Uterus (tissue), 4 donors: ENCODE measurements around the gene TMC8. TPM values are rescaled to one million over a fixed set of nuclear protein-coding genes. Genes with fewer than 3 reads are reported as not detected.

Experiments used
- DNase-seq, 2 donors: peaks; one replicate each; pipeline ENCODE4 v3.0.0-alpha.2; 2019 to 2020
- H3K27ac ChIP-seq, 2 donors: fragments of 200-600 bp; sonication (generic); 1 replicate in 1 of 2; 2 replicates in 1 of 2; pipeline ENCODE4 v1.5.1; 2016 to 2018
- H3K27me3 ChIP-seq, 2 donors: fragments of 200-600 bp; sonication (generic); one replicate each; pipeline ENCODE4 v1.5.1; 2018 to 2019; ENCODE audit warnings: control low read depth in 1 of 2
- H3K36me3 ChIP-seq, 2 donors: fragments of 200-600 bp; sonication (generic); one replicate each; pipeline ENCODE4 v1.5.1; 2019; ENCODE audit warnings: control low read depth in 1 of 2
- H3K4me1 ChIP-seq, 2 donors: fragments of 200-600 bp; sonication (generic); one replicate each; pipeline ENCODE4 v1.5.1; 2018 to 2019; ENCODE audit warnings: control low read depth in 1 of 2
- H3K4me3 ChIP-seq, 2 donors: fragments of 200-600 bp; sonication (generic); 1 replicate in 1 of 2; 2 replicates in 1 of 2; pipeline ENCODE4 v1.5.1; 2018 to 2019; ENCODE audit warnings: mild to moderate bottlenecking in 1 of 2
- H3K9me3 ChIP-seq, 2 donors: fragments of 200-600 bp; sonication (generic); one replicate each; pipeline ENCODE4 v1.5.1; 2019; ENCODE audit warnings: control low read depth in 1 of 2
- POLR2A ChIP-seq, 2 donors: fragments of 450-650 bp; IDR thresholded peaks; one replicate each; pipeline ENCODE4 v1.6.1; 2016; ENCODE audit warnings: antibody characterized with exemption in 2 of 2, mild to moderate bottlenecking in 1 of 2, moderate library complexity in 1 of 2
- intact Hi-C: fragments of 100-400 bp; cut with DNase I; formaldehyde crosslinking; loops from one replicate; pipeline ENCODE4 v1.15.1; 2023; ENCODE audit warnings: low total_unique reads
- total RNA-seq, 4 donors: library from RNA; depleted of rRNA in 3 of 4; stranded (reverse); fragments of >200 nt in 3 of 4; gene quantifications; one replicate each; pipeline versions ENCODE4 v1.1.0 to v1.2.4, GENCODE V29; 2014 to 2023
- TF ChIP-seq, protein P1 (sequence below), 4 experiments: fragments of 200-600 bp in 2 of 4; fragments of 450-650 bp in 2 of 4; sonication (generic) in 2 of 4; IDR thresholded peaks; one replicate each; pipeline ENCODE4 v1.5.1; 2016 to 2019; ENCODE audit warnings: antibody characterized with exemption in 4 of 4, mild to moderate bottlenecking in 2 of 4, moderate library complexity in 1 of 4
- donor health status: DM: yes; HTN: yes; CAD: no.

Gene TMC8
- total RNA-seq, 4 donors from 2014 or later: 0.51 to 20.1 (median 3.1) TPM

DNA sequence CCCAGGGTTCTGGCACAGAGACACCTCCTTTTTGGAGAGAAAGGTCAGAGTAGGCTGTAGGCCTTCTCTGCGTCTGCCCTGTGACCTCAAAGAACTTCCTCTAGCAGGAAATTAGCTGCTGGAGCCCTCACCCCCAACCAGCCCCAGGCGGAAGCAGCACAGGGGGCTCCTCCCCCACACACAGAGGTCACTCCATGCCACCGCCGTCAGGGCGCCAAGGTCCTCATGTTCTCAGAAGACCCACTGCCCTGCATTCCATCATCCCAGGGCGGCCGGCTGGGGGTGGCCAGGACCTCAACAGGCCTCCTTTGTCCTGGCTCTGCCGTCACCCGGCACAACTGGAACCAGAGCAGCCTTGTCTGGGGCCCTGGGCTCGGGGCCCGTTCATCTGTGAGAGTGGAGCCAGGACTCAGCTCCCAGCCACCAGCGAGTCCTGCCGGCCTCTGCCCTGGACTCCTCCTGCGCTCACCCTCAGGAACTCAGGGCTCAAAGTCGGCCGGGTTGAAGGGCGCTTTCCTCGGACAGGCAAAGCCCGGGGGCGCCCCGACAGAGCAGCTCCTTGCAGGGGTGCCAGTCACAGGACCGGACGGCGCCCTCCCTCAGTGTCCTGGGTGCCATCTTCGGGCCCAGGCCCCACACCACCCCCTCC is 3.2 kb upstream of the TMC8 start:
- Histone ChIP-seq H3K9me3 (no peaks in the 10 kb centered on the region), H3K4me3 (peak overlapping the region; percentile 45 to 46), H3K36me3 (no peaks in the 10 kb centered on the region), H3K27ac (peak overlapping the region; percentile 66), H3K4me1 (peaks cover 0 to 18% of the 10 kb centered on the region in 2 donors), H3K27me3 (peaks cover 0 to 10% of the 10 kb centered on the region in 2 donors)
- TF ChIP-seq, protein P1, sequence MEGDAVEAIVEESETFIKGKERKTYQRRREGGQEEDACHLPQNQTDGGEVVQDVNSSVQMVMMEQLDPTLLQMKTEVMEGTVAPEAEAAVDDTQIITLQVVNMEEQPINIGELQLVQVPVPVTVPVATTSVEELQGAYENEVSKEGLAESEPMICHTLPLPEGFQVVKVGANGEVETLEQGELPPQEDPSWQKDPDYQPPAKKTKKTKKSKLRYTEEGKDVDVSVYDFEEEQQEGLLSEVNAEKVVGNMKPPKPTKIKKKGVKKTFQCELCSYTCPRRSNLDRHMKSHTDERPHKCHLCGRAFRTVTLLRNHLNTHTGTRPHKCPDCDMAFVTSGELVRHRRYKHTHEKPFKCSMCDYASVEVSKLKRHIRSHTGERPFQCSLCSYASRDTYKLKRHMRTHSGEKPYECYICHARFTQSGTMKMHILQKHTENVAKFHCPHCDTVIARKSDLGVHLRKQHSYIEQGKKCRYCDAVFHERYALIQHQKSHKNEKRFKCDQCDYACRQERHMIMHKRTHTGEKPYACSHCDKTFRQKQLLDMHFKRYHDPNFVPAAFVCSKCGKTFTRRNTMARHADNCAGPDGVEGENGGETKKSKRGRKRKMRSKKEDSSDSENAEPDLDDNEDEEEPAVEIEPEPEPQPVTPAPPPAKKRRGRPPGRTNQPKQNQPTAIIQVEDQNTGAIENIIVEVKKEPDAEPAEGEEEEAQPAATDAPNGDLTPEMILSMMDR (IDR thresholded peaks at IDR 0.05): no peak
- no peak for TF ChIP-seq POLR2A (IDR thresholded peaks at IDR 0.05)
- DNase-seq: no peak
- intact Hi-C loops: no loop called here

DNA sequence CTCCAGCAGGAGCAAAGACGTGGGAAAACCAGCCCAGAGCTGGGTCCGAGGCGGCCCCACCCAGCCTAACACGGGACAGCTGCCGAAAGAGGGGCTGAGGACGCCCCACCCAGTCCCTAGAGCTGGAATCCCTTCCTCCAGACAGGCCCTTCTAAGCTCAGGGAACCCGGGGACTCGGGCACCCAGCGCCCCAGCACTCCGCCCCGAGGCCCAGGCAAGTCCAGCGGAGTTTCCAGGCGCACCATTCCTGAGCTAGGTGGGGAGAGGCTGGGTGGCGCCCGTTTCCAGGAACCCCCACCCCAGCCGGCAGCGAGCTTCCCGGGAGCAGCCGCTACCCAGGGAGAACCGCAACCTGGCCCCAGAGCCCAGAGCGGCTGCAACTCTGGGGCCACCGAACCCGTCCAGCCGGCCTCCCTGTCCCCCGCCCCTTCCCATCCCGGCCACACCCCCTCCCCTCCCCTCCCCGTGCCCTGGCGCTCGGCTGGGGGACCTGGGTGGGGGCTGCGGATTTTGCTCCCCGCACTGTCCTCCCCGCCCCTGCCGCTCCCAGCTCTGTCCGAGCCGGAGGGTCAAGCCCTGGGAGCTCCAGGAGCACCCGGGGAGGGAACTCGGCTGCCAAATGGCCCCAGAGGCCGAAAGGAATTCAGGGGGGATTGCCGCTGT is 2.6 kb upstream of the TMC8 start:
- intact Hi-C loops: no loop called here
- peak overlapping the region; percentile 66 for H3K27ac ChIP-seq
- no peaks in the 10 kb centered on the region for H3K36me3 ChIP-seq
- no peaks in the 10 kb centered on the region for H3K9me3 ChIP-seq
- peak overlapping the region; percentile 45 to 46 for H3K4me3 ChIP-seq
- peaks cover 0 to 10% of the 10 kb centered on the region in 2 donors for H3K27me3 ChIP-seq
- DNase-seq: no peak
- peaks cover 0 to 18% of the 10 kb centered on the region in 2 donors for H3K4me1 ChIP-seq
- TF ChIP-seq, protein P1 (IDR thresholded peaks at IDR 0.05): no peak
- no peak for TF ChIP-seq POLR2A (IDR thresholded peaks at IDR 0.05)

DNA sequence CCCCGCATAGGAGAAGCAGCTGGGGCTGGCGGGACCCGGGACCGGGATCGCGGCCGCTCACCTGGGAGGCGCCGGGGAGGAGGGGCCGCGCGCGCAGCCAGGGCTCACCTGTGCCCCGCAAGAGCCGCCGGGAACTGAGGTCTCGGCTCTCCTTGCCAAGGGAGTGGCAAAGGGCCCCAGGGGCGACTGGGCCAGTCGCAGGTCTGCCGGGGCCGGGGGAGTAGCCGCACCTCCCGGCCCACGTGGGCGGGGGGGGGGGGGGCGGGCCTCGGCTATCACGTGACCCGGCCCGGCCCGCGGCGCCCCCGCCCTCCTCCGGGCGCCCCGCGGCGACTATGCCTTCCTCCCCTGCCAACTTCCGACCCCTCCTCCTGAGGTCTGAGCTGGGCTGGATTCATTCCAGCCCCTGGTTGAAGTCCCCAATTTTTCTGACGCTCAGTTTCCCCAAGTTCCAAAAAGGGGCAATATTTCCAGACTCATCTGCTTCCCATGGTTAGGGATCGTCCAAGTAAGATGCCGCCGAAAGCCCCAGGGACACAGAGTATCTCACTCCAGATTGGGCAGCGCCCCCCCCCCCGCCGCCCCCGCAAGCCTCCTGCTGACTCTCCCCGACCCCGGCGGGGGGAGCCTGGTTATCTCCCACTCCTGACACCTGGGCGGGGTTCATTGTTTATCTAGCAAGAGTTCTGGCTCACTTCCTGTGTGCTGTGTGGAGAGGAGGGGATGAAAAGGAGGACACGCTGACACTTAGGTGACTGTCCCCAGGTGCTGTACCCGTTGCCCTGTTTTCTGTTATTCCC is 1.8 kb upstream of the TMC8 start, which contains the start of gene TMC6:
TSS of gene TMC6 (minus strand) at position 205 of the 800 bp plus-strand sequence. CDS start 1,923 bp downstream, outside the sequence.
- Histone ChIP-seq H3K4me1 (peaks cover 0 to 18% of the 10 kb centered on the region in 2 donors), H3K4me3 (peak within 1 kb of the TSS; percentile 45 to 46), H3K36me3 (no peaks in the 10 kb centered on the region), H3K27ac (peak within 1 kb of the TSS; percentile 66), H3K9me3 (no peaks in the 10 kb centered on the region), H3K27me3 (peaks cover 0 to 10% of the 10 kb centered on the region in 2 donors)
- no peak for DNase-seq
- TF ChIP-seq POLR2A (IDR thresholded peaks at IDR 0.05): peak in 1 of 2 donors; percentile 15
- TF ChIP-seq, protein P1 (IDR thresholded peaks at IDR 0.05): no peak
- intact Hi-C loops: no loop called here

GRCh38 chr17:78129351-78130089 is 1.1 kb upstream of the TMC8 start:
- intact Hi-C loops: no loop called here
- no peak for TF ChIP-seq POLR2A (IDR thresholded peaks at IDR 0.05)
- TF ChIP-seq, protein P1 (IDR thresholded peaks at IDR 0.05): no peak
- peaks cover 0 to 18% of the 10 kb centered on the region in 2 donors for H3K4me1 ChIP-seq
- peak overlapping the region in 1 of 2 donors; percentile 45 for H3K4me3 ChIP-seq
- H3K27me3 ChIP-seq: peaks cover 0 to 10% of the 10 kb centered on the region in 2 donors
- no peak for DNase-seq
- H3K9me3 ChIP-seq: no peaks in the 10 kb centered on the region
- H3K27ac ChIP-seq: peak overlapping the region in 1 of 2 donors; percentile 21
- no peaks in the 10 kb centered on the region for H3K36me3 ChIP-seq
